Measurements from ENCODE around the gene FKBP4.

Gene FKBP4

GRCh38 chr12:2813214-2814185 is 18.7 kb downstream of the FKBP4 start:
- DNase-seq = peak; percentile 50 to 56

- DNase-seq = no peak
Observed at GRCh38 chr12:2819810-2820209, 25.0 kb downstream of the FKBP4 start.

- DNase-seq = no peak
Observed at GRCh38 chr12:2820432-2820831, 25.7 kb downstream of the FKBP4 start.

- DNase-seq = no peak
Observed at GRCh38 chr12:2823483-2823882, 28.7 kb downstream of the FKBP4 start.

GRCh38 chr12:2824541-2824940 is 29.8 kb downstream of the FKBP4 start:
- DNase-seq = no peak

- no peak for DNase-seq
Observed at GRCh38 chr12:2825132-2825531, 30.4 kb downstream of the FKBP4 start.

GRCh38 chr12:2826036-2826435 is 31.3 kb downstream of the FKBP4 start:
- no peak for DNase-seq

GRCh38 chr12:2826721-2827515 is 32.1 kb downstream of the FKBP4 start:
- no peak for DNase-seq

GRCh38 chr12:2829275-2829674 is 34.5 kb downstream of the FKBP4 start:
- DNase-seq = no peak

GRCh38 chr12:2832550-2833127 is 37.9 kb downstream of the FKBP4 start:
- no peak for DNase-seq

GRCh38 chr12:2833327-2833726 is 38.6 kb downstream of the FKBP4 start:
- no peak for DNase-seq

GRCh38 chr12:2833810-2834209 is 39.0 kb downstream of the FKBP4 start:
- no peak for DNase-seq

- DNase-seq = no peak
Observed at GRCh38 chr12:2834581-2835491, 40.1 kb downstream of the FKBP4 start, which contains the start of gene NRIP2. NRIP2 (minus strand) TSS chr12:2835035; CDS start chr12:2834983, 52 bp downstream.

- DNase-seq = no peak
Observed at GRCh38 chr12:2835691-2836403, 41.1 kb downstream of the FKBP4 start.

GRCh38 chr12:2836574-2836973 is 41.8 kb downstream of the FKBP4 start:
- DNase-seq = no peak

- no peak for DNase-seq
Observed at GRCh38 chr12:2841056-2841650, 46.4 kb downstream of the FKBP4 start.

- no peak for DNase-seq
Observed at GRCh38 chr12:2842948-2843347, 48.2 kb downstream of the FKBP4 start.

- no peak for DNase-seq
Observed at GRCh38 chr12:2844786-2845185, 50.0 kb downstream of the FKBP4 start.

- DNase-seq = no peak
Observed at GRCh38 chr12:2845280-2845679, 50.5 kb downstream of the FKBP4 start.

GRCh38 chr12:2851931-2852330 is 57.2 kb downstream of the FKBP4 start:
- no peak for DNase-seq

- peak; percentile 41 to 49 for DNase-seq
Observed at GRCh38 chr12:2853626-2854025, 58.9 kb downstream of the FKBP4 start.
